Stimulated activated CD4-positive, alpha-beta T cell treated with anti-CD3 and anti-CD28 coated beads, Interleukin-12 subunit alpha, Interleukin-12 subunit beta, amount 100 ng/mL, for 24 hours (primary cell): ENCODE data around the gene NUDT3.

Source experiments
- DNase-seq, 2 experiments: peaks; one replicate each; pipeline ENCODE4 v3.0.0-alpha.2; 2020; ENCODE audit warnings: low read depth in 2 of 2

The NUDT3 gene

GRCh38 chr6:34239893-34240292 is 152.6 kb downstream of the NUDT3 start:
- DNase-seq, result no peak

GRCh38 chr6:34239500-34239825 is 153.0 kb downstream of the NUDT3 start:
- DNase-seq, result no peak

GRCh38 chr6:34238585-34239499 is 153.6 kb downstream of the NUDT3 start:
- no peak for DNase-seq

- DNase-seq, result peak; percentile 62 to 63
These were observed 154.5 kb downstream of the NUDT3 start for GRCh38 chr6:34237722-34238584.

- DNase-seq, result no peak
These were observed 155.2 kb downstream of the NUDT3 start for GRCh38 chr6:34237316-34237721.

- peak; percentile 80 to 90 for DNase-seq
These were observed 155.8 kb downstream of the NUDT3 start, which contains the start of gene HMGA1 for GRCh38 chr6:34236443-34237315. HMGA1 (plus strand) TSS chr6:34236873; CDS start chr6:34240781, 3,908 bp downstream.

GRCh38 chr6:34236131-34236442 is 156.4 kb downstream of the NUDT3 start:
- peak in 1 of 2 experiments; percentile 27 for DNase-seq

GRCh38 chr6:34235307-34236130 is 156.9 kb downstream of the NUDT3 start:
- DNase-seq, result peak; percentile 57 to 62

GRCh38 chr6:34234667-34235306 is 157.7 kb downstream of the NUDT3 start:
- DNase-seq, result no peak

- no peak for DNase-seq
These were observed 158.6 kb downstream of the NUDT3 start for GRCh38 chr6:34233867-34234266.

GRCh38 chr6:34232901-34233300 is 159.6 kb downstream of the NUDT3 start:
- no peak for DNase-seq

GRCh38 chr6:34231566-34232336 is 160.7 kb downstream of the NUDT3 start:
- DNase-seq, result no peak

GRCh38 chr6:34230653-34231371 is 161.7 kb downstream of the NUDT3 start:
- no peak for DNase-seq

GRCh38 chr6:34229877-34230276 is 162.6 kb downstream of the NUDT3 start:
- DNase-seq, result no peak
